ENCODE data around the gene MBD3L2B.

Gene MBD3L2B

GRCh38 chr19:6999933-7000332 lies 21.3 kb downstream of the MBD3L2B start:
- no peak for TF ChIP-seq CTCF (IDR thresholded peaks at IDR 0.05)
- Histone ChIP-seq H3K27ac (no peak overlapping the region), H3K4me3 (no peak overlapping the region)
- no peak for DNase-seq (ENCODE audit: low spot score)

GRCh38 chr19:6997679-6998445 lies 23.4 kb downstream of the MBD3L2B start:
- Histone ChIP-seq H3K27ac (no peak overlapping the region), H3K4me3 (no peak overlapping the region)
- TF ChIP-seq CTCF (IDR thresholded peaks at IDR 0.05), result no peak
- no peak for DNase-seq (ENCODE audit: low spot score)

- Histone ChIP-seq H3K27ac (no peak overlapping the region), H3K4me3 (no peak overlapping the region)
- no peak for TF ChIP-seq CTCF (IDR thresholded peaks at IDR 0.05)
- no peak for DNase-seq (ENCODE audit: low spot score)
Observed at GRCh38 chr19:6996810-6997209, 24.4 kb downstream of the MBD3L2B start.

GRCh38 chr19:6995054-6995453 lies 26.2 kb downstream of the MBD3L2B start:
- no peak for TF ChIP-seq CTCF (IDR thresholded peaks at IDR 0.05)
- Histone ChIP-seq H3K27ac (no peak overlapping the region), H3K4me3 (no peak overlapping the region)
- DNase-seq (ENCODE audit: low spot score), result no peak

GRCh38 chr19:6988257-6988656 lies 33.0 kb downstream of the MBD3L2B start:
- no peak overlapping the region for H3K27ac ChIP-seq
- TF ChIP-seq CTCF (IDR thresholded peaks at IDR 0.05), result no peak
- no peak for DNase-seq (ENCODE audit: low spot score)
- H3K4me3 ChIP-seq, result no peak overlapping the region

GRCh38 chr19:6987850-6988249 lies 33.4 kb downstream of the MBD3L2B start:
- TF ChIP-seq CTCF (IDR thresholded peaks at IDR 0.05), result no peak
- no peak for DNase-seq (ENCODE audit: low spot score)
- Histone ChIP-seq H3K4me3 (no peak overlapping the region), H3K27ac (no peak overlapping the region)

GRCh38 chr19:6983448-6983847 lies 37.8 kb downstream of the MBD3L2B start:
- DNase-seq (ENCODE audit: low spot score), result no peak
- no peak for TF ChIP-seq CTCF (IDR thresholded peaks at IDR 0.05)
- no peak overlapping the region for H3K27ac ChIP-seq
- H3K4me3 ChIP-seq, result no peak overlapping the region

Data from coronary artery (tissue), 2 donors.